Measurements from ENCODE around the gene KAT6B. TPM values are rescaled to one million over a fixed set of nuclear protein-coding genes. Genes with fewer than 3 reads are reported as not detected.

The KAT6B gene
- total and polyA plus RNA-seq, 2 experiments from 2014 or later = 7.7 to 12.4 TPM

DNA sequence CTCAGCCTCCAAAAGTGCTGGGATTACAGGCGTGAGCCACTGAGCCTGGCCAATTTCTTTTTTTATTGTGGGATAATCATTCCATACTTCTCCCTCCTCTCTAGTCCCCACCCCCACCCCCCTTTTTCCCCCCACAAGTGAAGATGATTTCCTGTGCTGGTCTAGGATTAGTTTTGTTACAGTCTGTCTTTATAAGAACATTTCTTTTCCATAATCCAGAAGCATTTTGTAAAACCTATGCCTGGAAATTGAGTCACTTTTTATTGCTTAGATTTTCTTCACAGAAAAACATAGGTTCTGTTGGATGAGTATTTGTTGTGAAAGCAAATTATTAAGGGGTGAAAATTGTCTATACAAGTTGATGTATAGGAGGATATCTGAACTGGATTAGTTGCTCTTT is 98.9 kb downstream of the KAT6B start:
- peak overlapping the region; percentile 24; the same call in 1 of the 2 replicates for H3K9ac ChIP-seq
- TF ChIP-seq EZH2phosphoT487 (IDR thresholded peaks at IDR 0.05; ENCODE audit: insufficient read depth, low read depth) = no peak
- DNase-seq = no peak
- peak overlapping the region; percentile 81 for H3K27ac ChIP-seq
- H3K9me3 ChIP-seq (ENCODE audit: low read depth) = no peaks in the 10 kb centered on the region
- peak overlapping the region; percentile 55 for H3K4me3 ChIP-seq
- no peaks in the 10 kb centered on the region for H3K9me2 ChIP-seq (ENCODE audit: insufficient read depth)
- H3K4me2 ChIP-seq (ENCODE audit: unreplicated experiment) = peak overlapping the region; percentile 84
- peaks cover 72% of the 10 kb centered on the region for H3K4me1 ChIP-seq (ENCODE audit: insufficient read depth)
- no peaks in the 10 kb centered on the region for H4K20me1 ChIP-seq (ENCODE audit: insufficient read depth)
- H3F3A ChIP-seq (ENCODE audit: insufficient read depth) = peaks cover 67% of the 10 kb centered on the region
- peaks cover 67% of the 10 kb centered on the region for H3K79me2 ChIP-seq (ENCODE audit: insufficient read depth)
- in situ Hi-C loops (cut with MboI) = no loop called here
- no peaks in the 10 kb centered on the region for H3K36me3 ChIP-seq (ENCODE audit: low read depth)
- no peaks in the 10 kb centered on the region for H3K27me3 ChIP-seq (replicated peaks; ENCODE audit: insufficient read depth)
- no peak overlapping the region for H2AFZ ChIP-seq
- WGBS, 2 experiments (ENCODE audit: low coverage in 1 of 2, low lambda C conversion rate in 2 of 2, missing lambda C conversion rate in 2 of 2) = 17 to 43% methylated on average over 1 of the region's 1 CpG

DNA sequence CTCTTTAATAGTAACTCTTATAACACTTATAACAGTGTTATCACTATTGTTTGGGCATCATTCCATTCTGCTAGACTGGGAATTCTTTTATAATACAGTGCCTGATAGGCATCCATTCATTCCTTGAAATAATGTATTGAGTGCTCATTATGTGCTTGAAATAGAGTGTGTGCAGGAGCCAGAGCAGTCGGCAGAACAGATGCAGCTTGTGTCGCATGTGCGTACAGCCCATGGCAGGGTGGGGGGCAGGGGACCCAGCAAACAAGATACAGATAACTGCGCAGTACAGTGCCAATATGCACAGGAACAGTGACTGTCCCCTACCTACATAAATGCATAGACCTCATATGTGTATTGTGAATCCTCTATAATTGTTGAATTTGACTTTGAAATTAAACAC is 99.3 kb downstream of the KAT6B start:
- H3K27me3 ChIP-seq (replicated peaks; ENCODE audit: insufficient read depth) = no peaks in the 10 kb centered on the region
- peak overlapping the region; percentile 84 for H3K4me2 ChIP-seq (ENCODE audit: unreplicated experiment)
- no peak overlapping the region for H3K4me3 ChIP-seq
- H3K9me2 ChIP-seq (ENCODE audit: insufficient read depth) = no peaks in the 10 kb centered on the region
- no peaks in the 10 kb centered on the region for H3K9me3 ChIP-seq (ENCODE audit: low read depth)
- 75 to 80% methylated on average over 4 of the region's 4 CpGs for WGBS, 2 experiments (ENCODE audit: low coverage in 1 of 2, low lambda C conversion rate in 2 of 2, missing lambda C conversion rate in 2 of 2)
- peak overlapping the region; percentile 81 for H3K27ac ChIP-seq
- peaks cover 67% of the 10 kb centered on the region for H3K79me2 ChIP-seq (ENCODE audit: insufficient read depth)
- no peak overlapping the region for H2AFZ ChIP-seq
- no peak overlapping the region for H3K9ac ChIP-seq
- TF ChIP-seq EZH2 (IDR thresholded peaks at IDR 0.05; ENCODE audit: insufficient read depth, poor library complexity, severe bottlenecking) = no peak
- TF ChIP-seq EZH2phosphoT487 (IDR thresholded peaks at IDR 0.05; ENCODE audit: insufficient read depth, low read depth) = no peak
- no peaks in the 10 kb centered on the region for H3K36me3 ChIP-seq (ENCODE audit: low read depth)
- no peaks in the 10 kb centered on the region for H4K20me1 ChIP-seq (ENCODE audit: insufficient read depth)
- no peak for DNase-seq
- in situ Hi-C loops (cut with MboI) = no loop called here
- peaks cover 67% of the 10 kb centered on the region for H3F3A ChIP-seq (ENCODE audit: insufficient read depth)
- H3K4me1 ChIP-seq (ENCODE audit: insufficient read depth) = peaks cover 73% of the 10 kb centered on the region

DNA sequence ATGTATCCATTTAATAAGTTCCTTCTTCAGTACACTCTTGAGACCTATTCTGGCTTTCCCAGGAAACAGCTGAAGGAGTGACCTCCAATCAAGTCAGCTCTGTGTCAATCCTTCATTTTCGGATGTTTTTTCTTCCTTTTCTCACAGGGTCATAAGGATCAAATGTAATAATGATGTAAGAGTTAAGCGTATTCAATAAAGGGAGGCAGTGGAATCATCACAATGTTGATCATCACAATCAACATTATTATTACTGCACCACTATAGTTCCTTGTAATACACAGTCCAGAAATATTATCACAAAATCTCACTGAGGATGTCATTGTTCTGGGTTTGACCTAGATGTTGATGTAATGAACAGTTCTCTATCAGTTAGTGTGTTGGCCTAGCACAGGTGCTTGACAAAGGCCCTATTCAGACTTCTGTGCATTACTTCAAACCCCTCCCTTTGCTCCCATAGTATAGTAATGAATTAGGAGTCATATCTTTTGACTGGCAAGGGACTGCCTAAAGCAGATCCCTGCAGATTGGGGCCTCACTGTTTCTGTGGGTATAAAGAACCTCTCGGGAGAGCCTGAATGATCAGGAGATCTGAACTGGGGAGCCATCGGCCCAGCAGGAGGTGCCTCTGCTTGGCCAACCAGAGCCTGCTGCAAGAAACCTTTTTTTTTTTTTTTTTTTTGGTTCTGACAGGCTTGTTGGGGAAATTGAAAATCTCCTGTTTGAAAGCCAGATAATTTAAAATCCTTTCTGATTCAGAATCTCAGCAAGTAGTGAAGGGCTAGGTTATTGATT is 100.6 kb downstream of the KAT6B start:
- Histone ChIP-seq H3K9me3 (ENCODE audit: low read depth) (no peaks in the 10 kb centered on the region), H3K79me2 (ENCODE audit: insufficient read depth) (peaks cover 67% of the 10 kb centered on the region), H3K27me3 (replicated peaks; ENCODE audit: insufficient read depth) (no peaks in the 10 kb centered on the region), H3K4me3 (no peak overlapping the region), H3K4me1 (ENCODE audit: insufficient read depth) (peaks cover 69% of the 10 kb centered on the region), H3F3A (ENCODE audit: insufficient read depth) (peaks cover 67% of the 10 kb centered on the region), H3K9ac (no peak overlapping the region), H3K27ac (no peak overlapping the region), H2AFZ (no peak overlapping the region), H3K36me3 (ENCODE audit: low read depth) (no peaks in the 10 kb centered on the region), H3K4me2 (ENCODE audit: unreplicated experiment) (no peak overlapping the region), H3K9me2 (ENCODE audit: insufficient read depth) (no peaks in the 10 kb centered on the region), H4K20me1 (ENCODE audit: insufficient read depth) (no peaks in the 10 kb centered on the region)
- in situ Hi-C loops (cut with MboI) = no loop called here
- TF ChIP-seq EZH2phosphoT487 (IDR thresholded peaks at IDR 0.05; ENCODE audit: insufficient read depth, low read depth) = no peak
- no peak for TF ChIP-seq EZH2 (IDR thresholded peaks at IDR 0.05; ENCODE audit: insufficient read depth, poor library complexity, severe bottlenecking)
- no peak for DNase-seq
- WGBS, 2 experiments (ENCODE audit: low coverage in 1 of 2, low lambda C conversion rate in 2 of 2, missing lambda C conversion rate in 2 of 2) = 88% methylated on average over 4 of the region's 4 CpGs

DNA sequence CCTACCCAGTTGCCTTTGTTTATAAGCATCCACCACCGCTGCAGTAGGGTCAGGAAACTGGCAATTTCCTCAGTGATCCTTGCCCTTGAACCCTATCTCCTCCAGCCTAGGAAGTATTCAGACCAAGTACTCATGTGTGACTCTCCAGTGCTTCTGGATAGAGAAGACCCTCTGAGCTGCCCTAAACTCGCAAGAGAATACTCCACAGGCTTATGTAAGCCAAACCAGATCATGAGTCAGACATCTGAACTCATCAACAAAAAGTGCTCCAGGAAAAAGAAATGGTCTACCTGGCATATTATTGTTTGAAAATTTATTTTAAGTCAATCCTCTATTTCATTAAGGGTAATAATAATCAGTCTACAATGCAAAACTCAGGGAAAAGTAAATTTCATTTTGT is 101.3 kb downstream of the KAT6B start:
- in situ Hi-C loops (cut with MboI) = no loop called here
- 48 to 49% methylated on average over 2 of the region's 2 CpGs for WGBS, 2 experiments (ENCODE audit: low coverage in 1 of 2, low lambda C conversion rate in 2 of 2, missing lambda C conversion rate in 2 of 2)

More for the DNA sequence above, 101.3 kb downstream of the KAT6B start:
- H3K4me2 ChIP-seq (ENCODE audit: unreplicated experiment) = peak overlapping the region; percentile 74
- H3K9me3 ChIP-seq (ENCODE audit: low read depth) = no peaks in the 10 kb centered on the region
- no peak overlapping the region for H3K9ac ChIP-seq
- TF ChIP-seq EZH2 (IDR thresholded peaks at IDR 0.05; ENCODE audit: insufficient read depth, poor library complexity, severe bottlenecking) = no peak
- H3K36me3 ChIP-seq (ENCODE audit: low read depth) = no peaks in the 10 kb centered on the region
- peaks cover 67% of the 10 kb centered on the region for H3K79me2 ChIP-seq (ENCODE audit: insufficient read depth)
- peak; percentile 57 for DNase-seq
- H3K9me2 ChIP-seq (ENCODE audit: insufficient read depth) = no peaks in the 10 kb centered on the region
- no peaks in the 10 kb centered on the region for H3K27me3 ChIP-seq (replicated peaks; ENCODE audit: insufficient read depth)
- peak overlapping the region; percentile 87; the same call in 1 of the 2 replicates for H3K27ac ChIP-seq
- H3K4me3 ChIP-seq = no peak overlapping the region
- H3F3A ChIP-seq (ENCODE audit: insufficient read depth) = peaks cover 61% of the 10 kb centered on the region
- H3K4me1 ChIP-seq (ENCODE audit: insufficient read depth) = peaks cover 62% of the 10 kb centered on the region
- H4K20me1 ChIP-seq (ENCODE audit: insufficient read depth) = no peaks in the 10 kb centered on the region
- no peak overlapping the region for H2AFZ ChIP-seq
